NCI-H526 treated with DMSO at 0.1 percent for 48 hours (cell line): ENCODE data around the gene SUPT6H.

Source experiments
- DNase-seq: peaks from one replicate; lab custom pipeline; 2025; lab: John Stamatoyannopoulos, UW

SUPT6H gene

DNA sequence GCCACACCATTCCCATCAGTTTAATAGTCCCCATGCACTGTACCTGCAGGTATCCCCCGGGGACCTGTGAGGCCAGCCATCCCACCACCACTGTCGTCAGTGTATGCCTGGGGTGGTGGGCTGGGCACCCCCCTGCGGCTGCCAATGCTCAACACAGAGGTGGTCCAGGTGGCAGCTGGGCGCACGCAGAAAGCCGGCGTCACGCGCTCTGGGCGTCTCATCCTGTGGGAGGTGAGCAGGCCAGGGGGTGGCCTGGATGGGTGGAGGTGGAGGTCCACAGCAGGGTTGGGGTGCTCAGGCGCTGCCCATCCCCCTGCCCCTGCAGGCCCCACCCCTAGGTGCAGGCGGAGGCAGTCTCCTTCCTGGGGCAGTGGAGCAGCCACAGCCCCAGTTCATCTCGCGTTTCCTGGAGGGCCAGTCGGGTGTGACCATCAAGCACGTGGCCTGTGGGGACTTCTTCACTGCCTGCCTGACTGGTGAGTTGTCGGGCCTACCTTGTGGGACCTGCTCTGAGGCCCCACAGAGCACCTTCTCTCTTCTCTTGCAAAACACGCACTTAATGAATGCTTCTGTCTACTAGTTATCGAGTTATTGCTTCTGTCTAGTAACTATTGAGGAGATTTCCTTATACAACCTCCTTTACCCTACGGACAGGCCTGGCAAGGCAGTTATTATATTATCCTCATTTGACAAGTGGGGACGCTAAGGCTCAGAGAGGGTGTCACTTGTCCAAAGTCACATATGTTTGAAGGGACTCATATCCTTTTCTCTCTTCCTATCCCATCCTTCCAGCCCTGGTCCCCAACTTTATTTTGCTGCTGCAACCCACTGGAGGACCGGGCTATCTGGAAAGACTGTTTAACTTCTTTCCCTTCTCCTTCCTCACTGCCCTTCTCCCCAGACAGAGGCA lies 76.0 kb downstream of the SUPT6H start:
- DNase-seq, result peak; percentile 54

DNA sequence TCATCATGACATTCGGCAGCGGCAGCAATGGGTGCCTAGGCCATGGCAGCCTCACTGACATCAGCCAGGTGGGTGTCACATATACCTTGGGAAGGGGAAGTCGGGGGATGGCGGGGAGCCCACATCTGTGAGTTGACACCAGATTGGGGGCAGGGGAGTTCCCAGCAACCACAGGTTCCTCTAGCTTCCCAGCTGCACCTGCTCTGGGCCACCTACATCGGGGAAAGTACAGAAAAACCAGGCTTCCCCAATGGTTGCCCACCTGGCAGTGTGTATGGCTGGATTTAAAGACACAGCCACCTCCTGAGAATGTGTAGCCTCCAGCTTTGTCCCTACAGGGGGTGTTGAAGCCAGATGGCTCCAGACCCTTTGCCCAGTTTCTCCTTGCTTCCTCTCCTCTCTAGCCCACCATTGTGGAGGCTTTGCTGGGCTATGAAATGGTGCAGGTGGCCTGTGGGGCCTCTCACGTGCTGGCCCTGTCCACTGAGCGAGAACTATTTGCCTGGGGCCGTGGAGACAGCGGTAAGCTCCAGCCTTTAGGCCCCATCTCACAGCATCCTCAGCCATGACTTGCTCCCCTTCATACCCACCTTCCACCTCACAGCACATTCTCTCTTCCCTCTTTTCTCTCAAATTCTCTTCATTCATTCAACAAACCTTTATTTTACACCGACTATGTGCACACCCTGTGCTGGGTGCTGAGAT lies 76.8 kb downstream of the SUPT6H start:
- DNase-seq, result no peak

DNA sequence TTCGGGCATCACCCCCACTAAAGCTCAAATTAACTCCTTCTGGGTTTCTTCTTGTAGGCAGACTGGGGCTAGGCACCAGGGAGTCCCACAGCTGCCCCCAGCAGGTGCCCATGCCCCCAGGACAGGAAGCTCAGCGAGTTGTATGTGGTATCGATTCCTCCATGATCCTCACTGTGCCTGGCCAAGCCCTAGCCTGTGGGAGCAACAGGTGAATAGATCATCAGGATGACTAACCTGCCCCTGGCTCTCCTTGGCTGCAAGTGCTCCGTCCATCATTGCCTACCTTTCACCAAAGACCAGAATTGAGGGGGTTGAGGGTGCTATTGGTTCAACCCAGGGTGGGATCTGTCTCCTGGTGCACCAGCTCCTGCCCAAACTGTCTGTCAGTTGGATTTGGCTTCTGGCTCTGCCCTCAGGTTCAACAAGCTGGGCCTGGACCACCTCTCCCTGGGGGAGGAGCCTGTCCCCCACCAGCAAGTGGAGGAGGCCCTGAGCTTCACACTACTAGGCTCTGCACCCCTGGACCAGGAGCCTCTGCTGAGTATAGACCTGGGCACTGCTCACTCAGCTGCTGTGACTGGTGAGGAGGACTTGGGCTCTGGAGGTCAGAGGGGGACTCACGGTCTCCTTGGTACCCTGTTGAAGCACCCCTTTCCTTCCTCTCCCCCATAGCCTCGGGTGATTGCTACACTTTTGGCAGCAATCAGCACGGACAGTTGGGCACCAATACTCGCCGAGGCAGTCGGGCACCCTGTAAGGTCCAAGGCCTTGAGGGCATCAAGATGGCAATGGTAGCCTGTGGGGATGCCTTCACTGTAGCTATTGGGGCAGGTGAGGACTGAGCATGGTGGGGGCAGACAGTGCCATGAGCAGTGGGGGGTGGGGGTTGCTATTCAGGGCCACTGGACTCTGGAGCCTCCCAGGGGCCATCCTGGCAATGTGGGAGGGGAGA lies 78.7 kb downstream of the SUPT6H start:
- no peak for DNase-seq

DNA sequence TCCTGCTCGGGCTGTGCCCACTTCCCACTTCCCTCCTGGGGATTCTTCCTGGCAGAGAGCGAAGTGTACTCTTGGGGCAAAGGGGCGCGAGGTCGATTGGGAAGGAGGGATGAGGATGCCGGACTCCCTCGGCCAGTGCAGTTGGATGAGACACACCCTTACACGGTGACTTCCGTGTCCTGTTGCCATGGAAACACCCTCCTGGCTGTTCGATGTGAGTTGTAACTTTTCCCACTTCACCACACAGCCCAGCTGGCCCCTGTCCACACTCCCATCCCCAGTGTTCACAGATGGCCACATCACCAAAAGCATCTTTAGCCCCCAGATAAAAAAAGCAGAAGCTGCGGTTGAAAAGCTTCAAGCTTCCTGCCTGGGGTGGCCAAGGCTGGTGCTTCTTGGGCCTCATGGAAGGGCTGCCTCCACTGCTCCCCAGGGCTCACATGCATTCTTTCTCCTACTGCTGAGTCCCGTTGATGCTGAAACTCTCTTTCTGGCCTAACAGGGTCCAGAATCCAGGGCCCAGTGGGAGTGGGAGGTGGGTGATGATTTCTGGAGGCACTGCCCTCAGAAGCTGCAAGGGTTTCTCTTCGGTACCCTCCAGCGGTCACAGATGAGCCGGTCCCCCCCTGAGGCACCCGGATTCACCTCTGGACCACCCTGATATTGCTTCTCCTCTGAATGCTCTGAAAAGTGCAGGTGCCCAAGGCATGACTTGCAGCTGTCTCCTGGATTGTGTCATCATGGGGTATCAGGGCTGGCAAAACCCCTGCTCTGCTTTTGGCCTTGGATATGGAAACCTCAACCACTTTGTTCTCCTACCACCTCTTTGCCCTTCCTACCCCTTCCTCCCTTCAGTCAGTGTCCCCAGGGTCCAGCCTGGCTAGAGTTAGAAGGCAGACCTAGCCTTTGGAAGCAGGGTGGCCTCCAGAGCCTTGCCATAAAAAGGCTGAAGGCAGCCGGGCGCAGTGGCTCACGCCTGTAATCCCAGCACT lies 79.6 kb downstream of the SUPT6H start:
- no peak for DNase-seq

DNA sequence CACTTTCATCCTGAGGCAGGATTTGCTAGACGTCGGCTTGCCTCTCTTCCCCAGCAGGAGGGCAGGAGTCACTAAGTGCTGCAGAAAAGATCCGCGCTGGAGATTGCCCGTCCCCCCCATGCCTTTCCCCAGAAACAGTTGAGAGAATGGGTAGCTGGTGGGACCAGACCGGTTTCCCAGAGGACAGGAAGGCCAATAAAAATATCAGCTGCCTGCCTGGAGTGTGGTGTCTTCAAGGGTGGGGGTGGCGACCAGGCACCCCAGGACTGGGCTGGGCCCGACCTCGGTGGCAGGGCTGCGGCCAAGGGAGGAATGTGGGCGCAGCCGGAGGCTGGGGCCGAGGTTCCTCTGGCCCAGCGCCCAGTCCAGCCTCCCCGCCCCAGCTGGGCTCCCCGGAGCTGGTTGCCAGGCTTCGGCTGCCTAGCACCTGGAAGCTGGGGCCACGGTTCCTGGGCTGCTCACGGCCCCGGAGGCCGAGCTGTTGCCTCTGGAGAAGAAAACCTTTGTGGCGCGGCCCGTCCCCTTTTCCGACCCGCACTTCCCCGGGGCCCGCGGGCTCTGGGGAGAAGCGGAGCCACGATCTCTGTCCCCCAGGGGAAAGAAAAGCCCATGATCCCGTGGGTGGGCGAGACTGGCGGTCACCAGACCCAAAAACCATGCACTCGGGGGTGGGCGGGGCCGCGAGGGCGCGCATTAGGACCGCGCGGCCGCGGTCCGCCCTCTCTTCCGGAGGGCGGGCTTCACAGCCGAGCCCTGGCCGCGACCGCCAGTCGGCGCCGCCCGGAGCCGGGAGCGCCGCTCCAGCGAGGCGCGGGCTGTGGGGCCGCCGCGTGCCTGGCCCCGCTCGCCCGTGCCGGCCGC lies 81.5 kb downstream of the SUPT6H start, which contains the start of gene TRAF4:
Gene TRAF4, plus strand, starts transcription at position 769 of the 861 bp plus-strand sequence. CDS start 102 bp downstream, outside the sequence.
- peak; percentile 90 for DNase-seq

- no peak for DNase-seq
These were observed 82.3 kb downstream of the SUPT6H start for GRCh38 chr17:28744104-28744971.

DNA sequence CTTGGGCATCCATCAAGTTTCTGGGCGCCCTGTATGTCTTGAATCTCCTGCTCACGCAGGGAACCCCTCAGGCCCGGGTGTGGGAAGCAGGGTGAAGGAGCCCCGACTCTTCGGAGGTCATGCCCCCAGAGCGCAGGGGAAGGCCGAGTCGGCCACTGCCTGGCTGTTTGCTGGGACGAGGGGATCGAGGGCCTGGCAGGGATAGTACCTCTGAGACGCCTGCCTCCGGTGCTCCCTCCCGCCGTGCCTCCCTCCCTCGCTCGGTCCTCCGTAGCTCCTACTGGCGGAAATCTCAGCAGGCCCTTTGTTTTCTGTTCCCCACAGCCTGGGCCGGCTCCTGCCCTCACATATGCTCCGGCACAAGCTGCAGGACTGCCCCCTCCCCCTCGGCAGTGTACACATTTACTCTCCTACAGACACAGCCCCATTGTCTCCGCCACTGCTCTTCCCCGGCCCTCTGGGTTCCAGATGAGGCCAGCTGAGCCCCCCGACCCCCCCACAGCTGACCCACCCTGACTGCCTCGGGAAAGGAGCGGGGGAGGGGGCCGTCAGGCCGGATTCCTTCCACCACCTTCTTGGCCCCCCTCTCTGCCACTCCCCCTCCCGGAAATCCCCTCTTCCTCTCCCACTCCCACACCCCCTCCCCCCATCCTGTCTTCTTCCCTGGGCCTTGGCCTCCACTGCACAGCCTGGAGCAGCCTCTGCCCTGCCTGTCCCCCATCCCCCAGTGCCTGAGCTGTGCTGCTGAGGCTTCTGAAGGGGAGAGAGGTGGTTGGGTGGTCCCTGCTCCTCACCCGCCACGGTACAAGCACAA lies 83.2 kb downstream of the SUPT6H start:
- DNase-seq, result peak; percentile 86

DNA sequence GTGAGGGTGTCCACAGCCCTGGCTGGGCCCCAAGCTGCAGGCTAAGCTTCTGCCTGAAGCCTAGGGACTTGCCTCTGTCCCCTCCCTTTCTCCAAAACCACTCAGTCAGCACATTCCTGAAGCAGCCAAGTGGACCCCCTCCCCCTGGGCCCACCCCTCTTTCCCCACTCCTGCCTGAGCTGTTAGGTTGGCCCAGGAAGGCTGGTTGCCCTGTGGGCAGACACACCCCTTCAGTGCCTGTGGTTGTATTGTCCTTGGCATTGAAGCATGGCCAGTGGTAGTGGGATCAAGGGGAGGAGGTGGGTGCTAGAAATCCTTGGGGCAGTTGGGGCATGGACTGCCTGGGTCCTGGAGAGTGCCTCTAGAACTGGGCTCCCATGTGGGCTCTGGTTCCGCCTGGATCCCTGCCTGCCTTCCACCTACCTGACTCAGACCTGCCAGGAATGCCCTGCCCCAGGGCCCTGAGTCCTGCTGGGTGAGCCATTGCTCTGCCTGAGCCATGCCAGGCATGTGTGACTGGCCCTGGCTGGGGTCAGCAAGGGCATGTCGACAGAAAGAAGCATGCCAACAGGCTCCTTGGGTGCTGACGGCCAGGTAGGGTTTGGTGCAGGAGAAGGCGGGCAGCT lies 83.9 kb downstream of the SUPT6H start:
- no peak for DNase-seq

GRCh38 chr17:28746611-28747050 lies 84.6 kb downstream of the SUPT6H start:
- peak; percentile 22 for DNase-seq

- no peak for DNase-seq
These were observed 85.2 kb downstream of the SUPT6H start for GRCh38 chr17:28747051-28747691.

GRCh38 chr17:28747801-28748750 lies 86.1 kb downstream of the SUPT6H start:
- DNase-seq, result no peak

GRCh38 chr17:28748852-28749515 lies 87.0 kb downstream of the SUPT6H start:
- DNase-seq, result no peak

DNA sequence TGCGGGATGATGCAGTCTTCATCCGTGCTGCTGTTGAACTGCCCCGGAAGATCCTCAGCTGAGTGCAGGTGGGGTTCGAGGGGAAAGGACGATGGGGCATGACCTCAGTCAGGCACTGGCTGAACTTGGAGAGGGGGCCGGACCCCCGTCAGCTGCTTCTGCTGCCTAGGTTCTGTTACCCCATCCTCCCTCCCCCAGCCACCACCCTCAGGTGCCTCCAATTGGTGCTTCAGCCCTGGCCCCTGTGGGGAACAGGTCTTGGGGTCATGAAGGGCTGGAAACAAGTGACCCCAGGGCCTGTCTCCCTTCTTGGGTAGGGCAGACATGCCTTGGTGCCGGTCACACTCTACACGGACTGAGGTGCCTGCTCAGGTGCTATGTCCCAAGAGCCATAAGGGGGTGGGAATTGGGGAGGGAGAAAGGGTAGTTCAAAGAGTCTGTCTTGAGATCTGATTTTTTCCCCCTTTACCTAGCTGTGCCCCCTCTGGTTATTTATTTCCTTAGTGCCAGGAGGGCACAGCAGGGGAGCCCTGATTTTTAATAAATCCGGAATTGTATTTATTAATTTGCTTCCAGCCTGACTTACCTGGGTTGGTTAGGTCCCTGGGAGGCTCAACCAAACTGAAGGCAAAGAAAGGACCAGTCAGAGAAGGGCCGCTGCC lies 87.6 kb downstream of the SUPT6H start:
- DNase-seq, result no peak
